HCT116 (cell line): ENCODE results near the gene LRRC4.

Source experiments
- POLR2AphosphoS5 ChIP-seq: IDR thresholded peaks from 2 replicates; pipeline ENCODE4 v1.6.1; 2011; ENCODE audit warnings: mild to moderate bottlenecking, low read depth, low read length, moderate library complexity
- TF ChIP-seq, protein P1 (sequence below): IDR thresholded peaks from 2 replicates; pipeline ENCODE4 v1.6.1; 2012
- TF ChIP-seq, protein P2 (sequence below), 3 experiments: fragments of 200-600 bp in 1 of 3; sonication (generic) in 1 of 3; IDR thresholded peaks in 2 of 3; conservative IDR thresholded peaks in 1 of 3; 2 replicates each; pipeline ENCODE4 v1.5.1; 2012 to 2017; ENCODE audit warnings: low read depth in 2 of 3, low read length in 2 of 3, antibody characterized with exemption in 1 of 3, borderline replicate concordance in 1 of 3, control low read depth in 1 of 3, mild to moderate bottlenecking in 1 of 3, mixed read lengths in 1 of 3, mixed run types in 1 of 3, moderate library complexity in 1 of 3; ENCODE audit not compliant: insufficient read depth in 1 of 3
- TF ChIP-seq, protein P3 (sequence below): IDR thresholded peaks from 2 replicates; pipeline ENCODE4 v1.6.1; 2012; ENCODE audit warnings: low read depth

DNA sequence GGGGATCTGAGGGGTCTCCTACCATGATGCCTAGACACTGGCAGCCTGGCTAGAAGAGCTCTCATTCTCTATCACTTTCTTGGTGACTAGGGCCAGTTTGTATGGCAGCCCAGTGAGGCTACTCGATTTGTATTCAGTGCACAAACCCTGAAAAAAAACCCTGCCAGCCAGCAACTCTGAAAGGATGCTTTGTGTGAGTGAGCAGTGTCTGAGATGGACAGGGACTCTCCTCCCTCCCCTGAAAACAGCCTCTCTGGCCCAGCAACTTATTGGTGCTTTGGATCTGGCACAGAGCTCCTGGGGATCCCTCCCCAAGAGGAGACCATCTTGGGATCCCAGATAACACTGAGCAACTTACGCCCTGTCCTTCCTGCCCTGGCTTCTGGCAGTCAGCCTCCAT, 10.8 kb upstream of the LRRC4 start:
- TF ChIP-seq, protein P1, sequence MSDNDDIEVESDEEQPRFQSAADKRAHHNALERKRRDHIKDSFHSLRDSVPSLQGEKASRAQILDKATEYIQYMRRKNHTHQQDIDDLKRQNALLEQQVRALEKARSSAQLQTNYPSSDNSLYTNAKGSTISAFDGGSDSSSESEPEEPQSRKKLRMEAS = no peak
- TF ChIP-seq, protein P2, sequence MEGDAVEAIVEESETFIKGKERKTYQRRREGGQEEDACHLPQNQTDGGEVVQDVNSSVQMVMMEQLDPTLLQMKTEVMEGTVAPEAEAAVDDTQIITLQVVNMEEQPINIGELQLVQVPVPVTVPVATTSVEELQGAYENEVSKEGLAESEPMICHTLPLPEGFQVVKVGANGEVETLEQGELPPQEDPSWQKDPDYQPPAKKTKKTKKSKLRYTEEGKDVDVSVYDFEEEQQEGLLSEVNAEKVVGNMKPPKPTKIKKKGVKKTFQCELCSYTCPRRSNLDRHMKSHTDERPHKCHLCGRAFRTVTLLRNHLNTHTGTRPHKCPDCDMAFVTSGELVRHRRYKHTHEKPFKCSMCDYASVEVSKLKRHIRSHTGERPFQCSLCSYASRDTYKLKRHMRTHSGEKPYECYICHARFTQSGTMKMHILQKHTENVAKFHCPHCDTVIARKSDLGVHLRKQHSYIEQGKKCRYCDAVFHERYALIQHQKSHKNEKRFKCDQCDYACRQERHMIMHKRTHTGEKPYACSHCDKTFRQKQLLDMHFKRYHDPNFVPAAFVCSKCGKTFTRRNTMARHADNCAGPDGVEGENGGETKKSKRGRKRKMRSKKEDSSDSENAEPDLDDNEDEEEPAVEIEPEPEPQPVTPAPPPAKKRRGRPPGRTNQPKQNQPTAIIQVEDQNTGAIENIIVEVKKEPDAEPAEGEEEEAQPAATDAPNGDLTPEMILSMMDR (IDR thresholded peaks at IDR 0.05 in 2 of 3, conservative IDR thresholded peaks at IDR 0.05 in 1 of 3; ENCODE audit: borderline replicate concordance in 1 of 3, insufficient read depth in 1 of 3, low read depth in 2 of 3, low read length in 2 of 3) = no peak
- no peak for TF ChIP-seq POLR2AphosphoS5
- TF ChIP-seq, protein P3, sequence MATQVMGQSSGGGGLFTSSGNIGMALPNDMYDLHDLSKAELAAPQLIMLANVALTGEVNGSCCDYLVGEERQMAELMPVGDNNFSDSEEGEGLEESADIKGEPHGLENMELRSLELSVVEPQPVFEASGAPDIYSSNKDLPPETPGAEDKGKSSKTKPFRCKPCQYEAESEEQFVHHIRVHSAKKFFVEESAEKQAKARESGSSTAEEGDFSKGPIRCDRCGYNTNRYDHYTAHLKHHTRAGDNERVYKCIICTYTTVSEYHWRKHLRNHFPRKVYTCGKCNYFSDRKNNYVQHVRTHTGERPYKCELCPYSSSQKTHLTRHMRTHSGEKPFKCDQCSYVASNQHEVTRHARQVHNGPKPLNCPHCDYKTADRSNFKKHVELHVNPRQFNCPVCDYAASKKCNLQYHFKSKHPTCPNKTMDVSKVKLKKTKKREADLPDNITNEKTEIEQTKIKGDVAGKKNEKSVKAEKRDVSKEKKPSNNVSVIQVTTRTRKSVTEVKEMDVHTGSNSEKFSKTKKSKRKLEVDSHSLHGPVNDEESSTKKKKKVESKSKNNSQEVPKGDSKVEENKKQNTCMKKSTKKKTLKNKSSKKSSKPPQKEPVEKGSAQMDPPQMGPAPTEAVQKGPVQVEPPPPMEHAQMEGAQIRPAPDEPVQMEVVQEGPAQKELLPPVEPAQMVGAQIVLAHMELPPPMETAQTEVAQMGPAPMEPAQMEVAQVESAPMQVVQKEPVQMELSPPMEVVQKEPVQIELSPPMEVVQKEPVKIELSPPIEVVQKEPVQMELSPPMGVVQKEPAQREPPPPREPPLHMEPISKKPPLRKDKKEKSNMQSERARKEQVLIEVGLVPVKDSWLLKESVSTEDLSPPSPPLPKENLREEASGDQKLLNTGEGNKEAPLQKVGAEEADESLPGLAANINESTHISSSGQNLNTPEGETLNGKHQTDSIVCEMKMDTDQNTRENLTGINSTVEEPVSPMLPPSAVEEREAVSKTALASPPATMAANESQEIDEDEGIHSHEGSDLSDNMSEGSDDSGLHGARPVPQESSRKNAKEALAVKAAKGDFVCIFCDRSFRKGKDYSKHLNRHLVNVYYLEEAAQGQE = no peak
